ENCODE data around the gene KIRREL1.

GRCh38 chr1:157983787-157984186 is 9.7 kb upstream of the KIRREL1 start:
- no peak for TF ChIP-seq POLR2A (IDR thresholded peaks at IDR 0.05)
- no peak for TF ChIP-seq POLR2AphosphoS5 (IDR thresholded peaks at IDR 0.05)
- no peak for TF ChIP-seq CTCF (IDR thresholded peaks at IDR 0.05)

Data from transverse colon (tissue), 4 donors.